ENCODE results near the gene P2RY6. TPM values are rescaled to one million over a fixed set of nuclear protein-coding genes. Genes with fewer than 3 reads are reported as not detected.
"Not testable (repeated sequence)": the region's sequence is repeated elsewhere in the genome, so short reads cannot be mapped to it uniquely, and the experiment has no call there.

P2RY6 gene
- total RNA-seq, 1 donor from 2014 or later: not detected

DNA sequence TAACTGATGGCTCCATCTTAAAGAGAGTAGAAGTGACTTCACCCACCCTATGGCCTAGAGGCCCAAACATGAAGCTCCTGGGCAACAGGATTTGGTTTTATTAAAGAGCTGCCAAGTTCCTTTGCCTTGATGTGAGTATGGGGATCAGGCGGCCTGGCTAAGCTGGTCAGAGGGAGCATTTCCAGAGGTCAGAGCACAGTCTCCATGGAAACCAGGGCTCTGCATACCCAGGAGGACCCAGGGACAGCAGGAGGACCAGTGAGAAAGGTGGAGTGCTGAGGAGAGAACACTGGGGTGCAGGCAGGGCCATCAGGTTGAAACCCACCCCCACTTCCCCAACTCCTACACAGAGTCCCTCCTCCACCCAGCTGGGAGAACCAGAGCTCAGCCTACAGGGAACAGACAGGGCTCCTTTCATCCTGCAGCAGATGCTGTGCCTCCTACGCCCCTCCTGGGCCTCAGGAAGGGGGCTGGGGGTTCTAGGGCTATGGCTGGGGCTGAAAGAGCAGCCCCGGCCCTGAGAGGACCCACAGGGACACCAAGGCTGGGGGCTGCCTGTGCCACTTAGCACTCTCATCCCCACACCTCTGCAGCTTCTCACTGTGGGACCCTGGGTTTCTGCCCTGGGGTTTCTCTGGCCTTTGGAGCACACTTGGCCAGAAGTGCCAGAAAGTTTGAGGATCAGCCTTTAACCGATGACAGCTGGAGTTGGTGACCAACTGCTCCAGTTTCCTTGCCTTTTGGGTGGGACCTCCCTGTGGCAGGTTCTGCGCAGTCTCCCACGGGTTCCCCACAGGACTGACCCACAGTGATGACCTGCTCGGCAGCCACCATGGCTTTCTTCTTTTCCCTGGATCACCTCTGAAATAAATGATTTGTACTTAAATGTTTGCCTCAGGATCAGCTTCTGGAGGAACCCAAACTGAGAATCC lies 13.8 kb upstream of the P2RY6 start:
- intact Hi-C loops (cut with micrococcal nuclease): no loop called here

DNA sequence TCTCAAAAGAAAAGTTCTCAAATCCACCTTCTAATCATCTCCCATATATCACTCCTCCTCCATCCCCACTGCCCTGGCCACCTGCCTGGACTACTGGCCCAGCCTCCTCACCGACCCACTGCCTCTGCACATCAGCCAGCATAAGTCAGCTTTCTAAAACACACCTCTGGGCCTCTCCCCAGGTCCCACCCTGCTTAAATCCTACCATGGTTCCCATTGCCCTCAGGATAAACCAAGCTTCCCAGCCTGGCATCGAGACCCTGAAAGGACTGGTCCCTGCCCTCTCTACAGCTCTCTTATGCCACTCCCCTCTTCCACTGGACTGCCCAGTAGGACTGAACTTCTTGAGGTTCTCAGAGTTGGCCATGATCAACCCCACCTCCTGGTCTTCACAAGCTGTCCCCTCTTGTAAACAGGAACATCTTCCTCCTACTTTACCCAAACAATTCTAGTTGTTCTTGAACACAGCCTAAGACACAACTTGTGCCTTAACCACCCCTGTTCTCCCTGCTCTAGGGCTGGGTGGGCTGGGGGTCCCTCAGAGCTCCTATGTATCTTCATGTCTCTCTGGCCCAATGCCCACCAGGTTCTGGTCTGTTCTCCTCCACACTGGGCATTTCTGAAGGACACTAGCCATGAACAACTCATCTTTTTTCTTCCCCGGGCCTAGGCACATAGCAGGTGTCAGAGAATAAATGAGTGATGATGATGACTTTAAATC lies 12.6 kb upstream of the P2RY6 start:
- intact Hi-C loops (cut with micrococcal nuclease): no loop called here

DNA sequence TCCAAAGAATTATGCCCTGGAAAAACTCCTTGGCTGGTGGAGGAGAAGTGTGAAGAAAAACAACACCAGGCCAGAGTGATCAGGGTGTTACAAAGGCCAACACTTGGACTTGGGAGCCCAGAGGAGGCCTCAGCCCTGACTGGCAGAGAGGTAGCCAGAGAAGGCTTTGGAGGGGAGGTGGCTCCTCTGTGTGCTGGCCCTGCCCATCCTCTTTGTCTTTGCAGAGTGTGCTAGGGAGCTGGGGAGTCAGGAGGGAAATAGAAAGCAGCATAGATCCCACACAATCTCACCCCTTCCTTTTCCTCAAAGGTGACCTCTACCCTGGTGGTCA lies 12.0 kb upstream of the P2RY6 start:
- intact Hi-C loops (cut with micrococcal nuclease): no loop called here

- intact Hi-C loops (cut with micrococcal nuclease): no loop called here
Measured at GRCh38 chr11:73262851-73263495, 9.2 kb upstream of the P2RY6 start.

GRCh38 chr11:73263640-73264039 lies 8.5 kb upstream of the P2RY6 start:
- intact Hi-C loops (cut with micrococcal nuclease): no loop called here

DNA sequence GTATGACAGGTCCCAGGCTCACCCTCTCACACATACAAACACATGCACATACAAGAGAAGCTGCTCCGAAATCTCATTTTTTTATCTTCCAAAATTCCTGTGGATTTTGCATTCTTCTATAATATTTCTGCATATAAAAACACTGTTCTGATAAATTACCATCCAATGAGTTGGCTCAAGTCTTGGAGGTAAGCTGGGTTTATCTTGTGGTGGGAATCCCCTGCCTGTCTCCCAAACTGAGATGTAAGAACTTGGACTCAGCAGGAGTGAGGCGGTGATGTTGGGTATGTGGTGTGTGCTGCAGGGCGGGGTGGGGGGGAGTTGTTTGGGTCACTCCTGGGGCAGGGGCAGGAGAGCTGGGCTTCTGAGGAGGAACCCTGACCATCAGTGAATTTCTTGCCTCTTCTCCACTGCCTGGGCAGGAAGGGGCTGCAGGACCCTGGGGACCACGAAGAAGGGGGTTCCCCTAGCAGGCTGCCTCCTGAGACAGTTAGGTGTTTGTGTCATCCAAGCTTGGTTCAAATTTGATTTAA lies 6.8 kb upstream of the P2RY6 start:
- intact Hi-C loops (cut with micrococcal nuclease): no loop called here

- intact Hi-C loops (cut with micrococcal nuclease): no loop called here
Measured at GRCh38 chr11:73265853-73266645, 6.1 kb upstream of the P2RY6 start.

DNA sequence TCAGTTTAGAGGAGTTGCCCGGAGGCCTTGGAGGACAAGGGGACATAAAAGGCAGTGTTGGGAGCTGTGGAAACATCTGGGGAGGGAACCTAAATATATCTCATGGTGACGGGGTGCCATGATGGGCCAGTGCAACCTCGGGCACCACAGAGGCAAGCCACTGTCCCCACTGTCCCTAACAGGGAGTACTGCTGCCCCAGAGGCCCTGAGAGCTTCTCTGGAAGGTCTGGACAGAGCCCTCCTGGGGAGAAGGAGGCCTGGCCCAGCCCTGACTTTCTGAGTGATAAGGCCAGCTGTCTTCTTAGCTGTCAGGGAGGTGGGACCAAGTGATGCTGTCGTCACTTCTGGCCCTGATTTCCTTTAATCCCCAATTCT lies 5.5 kb upstream of the P2RY6 start:
- intact Hi-C loops (cut with micrococcal nuclease): no loop called here

- intact Hi-C loops (cut with micrococcal nuclease): no loop called here
Measured at GRCh38 chr11:73267122-73267846, 4.9 kb upstream of the P2RY6 start.

DNA sequence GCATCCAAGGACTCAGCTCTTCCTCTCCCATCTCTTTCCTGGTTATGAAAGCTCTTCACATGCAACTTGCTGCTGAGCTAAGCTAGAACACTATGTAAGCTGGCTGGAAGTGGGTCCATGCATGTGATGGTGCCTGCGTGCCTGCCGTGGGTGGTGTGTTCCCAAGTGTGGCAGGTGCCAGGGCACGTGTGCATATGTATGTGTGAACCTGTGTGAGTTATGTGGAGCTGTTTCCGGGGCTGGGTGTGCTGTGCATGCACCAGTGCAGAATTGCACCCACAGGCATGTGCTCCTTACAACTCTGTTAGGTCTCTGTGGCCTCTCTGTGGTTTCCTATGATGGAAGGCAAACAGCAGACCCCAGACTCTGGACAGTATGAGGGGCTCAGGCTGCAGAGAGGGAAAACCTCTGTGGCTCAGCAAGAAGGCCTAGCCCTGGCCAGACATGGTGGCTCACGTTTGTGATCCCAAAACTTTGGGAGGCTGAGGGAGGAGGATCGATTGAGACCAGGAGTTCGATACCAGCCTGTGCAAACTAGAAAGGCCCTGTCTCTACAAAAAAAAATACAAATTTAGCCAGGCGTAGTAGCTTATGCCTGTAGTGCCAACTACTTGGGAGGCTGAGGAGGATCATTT lies 4.1 kb upstream of the P2RY6 start:
- intact Hi-C loops (cut with micrococcal nuclease): no loop called here

DNA sequence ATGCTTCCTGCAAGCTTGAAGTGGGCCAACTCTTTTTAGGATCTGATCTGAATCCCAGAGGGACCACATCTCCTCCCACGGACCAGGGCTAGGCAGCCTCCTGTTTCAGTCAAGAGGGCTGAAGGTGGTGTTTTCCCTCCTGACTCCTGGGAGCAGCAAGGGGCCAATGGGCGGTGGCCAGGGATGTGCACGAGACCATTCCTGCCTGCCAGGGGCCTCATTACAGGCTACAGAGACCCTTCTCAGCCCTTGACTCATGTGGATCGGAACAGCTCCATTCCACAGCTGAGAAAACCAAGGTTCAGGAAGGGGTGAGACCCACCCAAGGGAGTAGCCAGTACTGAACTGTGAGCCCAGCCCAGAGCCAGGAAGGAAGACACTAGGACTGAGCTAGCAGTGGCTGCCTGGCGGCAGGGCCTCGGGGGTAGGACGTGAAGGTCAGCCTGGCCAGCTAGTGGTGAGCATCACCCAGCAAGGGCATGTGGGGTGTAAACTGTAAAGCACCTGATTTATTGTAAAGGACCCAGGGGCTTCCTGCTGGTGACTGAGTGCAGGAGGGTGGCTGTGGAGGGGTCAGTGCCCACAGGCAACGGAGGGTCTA lies 3.4 kb upstream of the P2RY6 start:
- intact Hi-C loops (cut with micrococcal nuclease): no loop called here

- intact Hi-C loops (cut with micrococcal nuclease): no loop called here
Measured at GRCh38 chr11:73269459-73270015, 2.6 kb upstream of the P2RY6 start.

DNA sequence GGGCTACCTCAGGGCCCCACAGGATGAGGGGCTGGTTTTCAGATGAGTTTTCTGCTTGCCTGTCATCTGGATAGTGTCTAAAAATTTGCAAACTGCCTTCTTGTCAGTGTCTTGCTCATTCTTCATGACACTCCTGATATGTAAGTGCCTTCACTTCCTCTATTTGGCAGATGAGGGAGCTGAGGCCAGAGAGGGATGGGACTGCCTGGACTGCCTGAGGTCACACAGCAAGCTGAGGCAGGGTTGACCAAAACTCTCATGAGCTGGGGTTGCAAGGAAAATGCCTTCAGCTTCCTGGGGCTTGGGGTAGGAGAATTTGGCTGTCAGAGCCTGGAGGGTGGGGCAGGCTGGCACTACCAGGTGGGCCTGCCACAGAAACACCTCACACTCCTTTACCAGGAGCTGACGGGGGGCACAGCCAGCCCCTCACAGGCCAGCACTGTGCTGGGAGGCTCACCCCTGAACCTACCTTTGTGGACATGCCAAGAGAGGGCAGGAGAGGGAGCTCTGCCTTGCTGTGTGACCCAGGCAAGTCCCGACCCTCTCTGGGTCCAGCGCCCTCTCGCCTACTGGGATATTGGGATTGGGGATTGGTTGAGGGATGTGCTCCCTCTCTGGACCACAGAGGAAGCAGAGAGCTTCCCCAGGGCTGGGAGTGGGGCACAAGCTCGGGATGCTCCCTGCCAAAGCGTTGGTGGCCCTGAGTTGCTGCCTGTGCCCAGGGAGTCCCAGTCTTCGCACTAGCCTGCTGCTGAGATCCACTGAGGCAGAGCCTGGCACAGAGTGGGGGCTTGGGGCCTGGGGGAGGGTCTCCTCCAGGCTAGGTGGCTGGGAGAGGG lies 1.9 kb upstream of the P2RY6 start:
- intact Hi-C loops (cut with micrococcal nuclease): no loop called here

DNA sequence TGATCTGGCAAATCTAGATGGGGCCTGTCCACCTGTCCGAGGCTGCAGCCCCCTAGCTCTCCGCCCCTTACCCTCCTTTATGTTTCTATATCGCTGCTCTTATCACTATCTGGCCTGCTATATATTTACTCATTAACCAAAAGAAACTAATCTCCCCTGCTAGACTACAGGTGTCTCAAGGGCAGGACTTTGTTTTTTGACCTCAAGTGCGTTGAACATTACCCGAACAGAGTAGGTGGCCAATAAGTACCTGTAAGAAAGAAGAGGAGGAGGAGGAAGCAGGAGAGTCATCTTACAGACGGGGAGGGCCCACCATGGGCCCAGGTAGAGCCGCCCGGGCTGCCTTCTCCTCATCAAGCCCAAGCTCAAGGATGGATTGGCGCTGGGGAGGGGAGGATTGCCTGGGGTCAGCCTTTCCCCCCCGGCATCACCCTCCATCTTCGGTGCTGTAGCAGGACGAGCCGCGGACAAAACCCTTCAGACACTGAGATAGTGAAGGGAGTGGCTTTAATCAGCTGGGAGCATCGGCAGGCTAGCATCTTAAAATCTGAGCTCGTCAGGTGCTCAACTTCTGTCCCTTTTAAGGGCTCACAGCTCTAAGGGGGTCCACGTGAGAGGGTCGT lies 1.2 kb upstream of the P2RY6 start:
- intact Hi-C loops (cut with micrococcal nuclease): no loop called here

DNA sequence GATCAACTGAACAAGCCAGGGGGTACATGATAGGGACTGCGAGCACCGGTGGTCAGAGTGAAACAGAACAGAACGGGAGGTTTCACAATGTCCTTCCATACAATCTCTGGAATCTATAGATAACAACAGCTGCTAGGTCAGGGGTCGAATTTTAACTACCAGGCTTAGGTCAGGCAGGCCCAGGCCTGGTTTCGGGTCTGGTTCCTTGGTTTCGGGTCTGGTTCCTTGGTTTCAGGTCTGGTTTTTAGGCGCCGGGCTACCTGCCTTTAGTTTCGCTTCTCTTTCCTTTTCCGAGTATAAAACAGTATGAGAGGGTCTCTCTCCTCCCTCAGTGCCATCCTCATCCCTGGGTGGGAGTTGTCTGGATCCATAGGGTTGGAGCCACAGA lies 666 bp upstream of the P2RY6 start:
- intact Hi-C loops (cut with micrococcal nuclease): not testable (repeated sequence)

GRCh38 chr11:73272680-73273038 lies 521 bp downstream of the P2RY6 start:
- intact Hi-C loops (cut with micrococcal nuclease): no loop called here

- intact Hi-C loops (cut with micrococcal nuclease): no loop called here
Measured at GRCh38 chr11:73273222-73273895, 1.2 kb downstream of the P2RY6 start.

GRCh38 chr11:73274191-73274590 lies 2.1 kb downstream of the P2RY6 start:
- intact Hi-C loops (cut with micrococcal nuclease): not testable (repeated sequence)
